Activated T-helper 1 cell treated with Interleukin-2 at 50 U/mL for 16 hours (primary cell): ENCODE measurements around the gene DMD.
"Not testable (repeated sequence)": the region's sequence is repeated elsewhere in the genome, so short reads cannot be mapped to it uniquely, and the experiment has no call there.

Experiments
- DNase-seq: peaks from one replicate; pipeline ENCODE4 v3.0.0-alpha.2; 2020; ENCODE audit warnings: low read depth

DMD gene

DNA sequence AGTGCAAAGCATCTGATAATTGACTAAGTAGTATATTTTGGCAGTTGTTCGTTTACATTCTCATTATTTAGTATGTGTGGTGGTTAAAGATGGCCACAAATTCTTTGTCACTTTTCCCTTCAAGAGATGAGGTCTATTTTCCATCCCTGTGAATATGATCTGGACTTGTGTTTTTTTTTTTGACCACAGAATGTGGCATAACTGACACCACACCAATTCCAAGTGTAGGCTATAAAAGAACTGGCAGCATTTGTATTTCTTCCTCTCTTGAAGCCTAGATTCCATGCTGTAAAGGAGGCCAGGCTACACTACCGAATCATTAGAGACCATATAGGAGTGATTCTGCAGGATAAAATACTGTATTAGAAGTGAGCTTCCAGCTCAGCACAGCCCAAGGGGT lies 596.6 kb downstream of the DMD start:
- no peak for DNase-seq

DNA sequence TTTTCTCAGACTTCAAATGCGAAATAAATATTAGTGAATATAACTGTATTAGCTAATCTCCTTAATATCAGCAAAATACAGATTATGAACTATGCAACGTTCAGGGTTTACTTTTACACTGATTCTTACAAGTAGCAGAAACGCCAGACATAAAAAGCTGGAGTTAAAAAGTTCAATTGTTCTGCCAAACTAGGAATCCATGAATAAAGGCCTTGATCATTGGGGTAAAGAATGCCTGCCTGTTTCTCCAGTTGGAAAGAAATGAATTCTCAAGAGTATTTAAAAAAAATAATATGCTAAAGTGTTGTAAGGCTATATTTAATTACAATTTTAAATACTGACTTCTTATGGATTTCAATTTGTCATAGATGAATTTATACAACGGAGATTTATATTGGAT lies 612.2 kb downstream of the DMD start:
- DNase-seq: no peak

DNA sequence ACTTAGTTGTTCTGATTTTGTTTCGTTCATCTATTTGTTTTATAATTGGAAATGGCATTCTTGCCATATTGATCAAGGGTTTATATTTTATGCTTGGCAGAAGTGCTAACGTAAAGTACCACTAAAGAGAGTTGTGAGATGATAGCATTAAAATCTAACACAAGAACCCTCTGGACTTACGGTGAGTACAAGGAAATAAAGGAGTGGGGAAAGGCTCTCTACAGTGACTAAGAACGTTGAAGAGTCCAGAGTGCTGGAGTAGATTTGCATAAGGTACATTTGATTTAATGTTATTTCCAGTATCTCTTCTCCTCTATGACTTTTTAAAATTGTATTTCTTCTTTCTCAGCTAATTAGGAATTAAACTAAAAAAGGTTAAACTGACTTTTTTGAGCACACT lies 612.6 kb downstream of the DMD start:
- no peak for DNase-seq

DNA sequence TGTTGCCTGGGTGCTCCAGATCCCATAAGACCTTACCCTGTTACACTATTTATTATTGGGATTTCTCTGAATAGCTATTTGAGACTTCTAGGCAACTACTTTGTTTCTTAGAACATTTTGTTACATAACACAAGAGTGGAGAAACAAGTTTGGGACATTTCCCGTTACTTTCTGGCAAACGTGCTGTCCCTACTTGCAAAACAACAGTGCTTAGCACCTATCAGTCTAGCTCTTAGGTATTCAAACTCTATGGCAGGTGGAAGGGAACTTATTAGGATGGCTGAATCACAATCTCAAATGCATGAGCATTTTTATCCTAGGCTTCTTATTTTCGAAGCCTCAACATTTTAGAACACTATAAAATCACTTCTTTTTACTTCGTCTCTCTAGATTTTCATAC lies 613.6 kb downstream of the DMD start:
- DNase-seq: no peak

DNA sequence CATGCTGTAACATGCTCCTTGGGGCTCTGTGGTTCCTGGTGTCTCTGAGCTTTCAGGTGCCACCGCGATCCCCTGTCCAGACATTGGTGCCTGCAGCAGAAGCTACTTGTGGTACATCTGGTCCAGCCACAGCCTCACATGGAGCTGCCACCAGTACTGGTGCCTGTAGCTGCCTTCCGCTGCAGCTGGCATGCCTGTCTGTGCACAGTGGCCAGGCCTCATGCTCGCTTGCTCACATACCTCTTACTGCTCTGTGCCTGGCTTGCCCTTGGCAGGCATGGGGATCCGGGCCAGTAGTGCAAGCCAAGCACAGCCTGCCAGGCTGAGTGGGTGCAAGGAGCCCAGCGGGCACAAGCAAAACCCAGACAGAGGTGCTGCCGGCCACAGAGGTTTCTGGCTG lies 618.6 kb downstream of the DMD start:
- no peak for DNase-seq

DNA sequence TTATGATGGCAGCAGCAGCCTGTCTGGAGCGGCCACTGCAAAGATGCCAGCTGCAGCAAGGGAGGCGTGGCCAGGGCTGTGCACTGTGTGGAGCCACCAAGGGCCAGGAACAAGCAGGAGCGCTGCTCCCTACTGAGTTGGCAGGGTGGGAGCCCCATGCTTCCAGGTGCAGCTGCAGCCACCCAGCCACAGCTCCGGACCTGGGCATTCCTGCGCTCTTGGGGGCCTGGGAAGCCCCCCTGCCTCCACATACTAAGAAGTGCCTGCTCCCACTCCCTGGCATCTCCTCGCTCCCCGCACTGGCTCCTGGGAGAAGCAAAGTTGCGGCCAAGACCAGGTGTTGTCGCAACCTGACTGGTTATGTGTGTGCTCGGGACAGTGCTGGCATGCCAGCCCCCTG lies 619.8 kb downstream of the DMD start:
- DNase-seq: no peak

DNA sequence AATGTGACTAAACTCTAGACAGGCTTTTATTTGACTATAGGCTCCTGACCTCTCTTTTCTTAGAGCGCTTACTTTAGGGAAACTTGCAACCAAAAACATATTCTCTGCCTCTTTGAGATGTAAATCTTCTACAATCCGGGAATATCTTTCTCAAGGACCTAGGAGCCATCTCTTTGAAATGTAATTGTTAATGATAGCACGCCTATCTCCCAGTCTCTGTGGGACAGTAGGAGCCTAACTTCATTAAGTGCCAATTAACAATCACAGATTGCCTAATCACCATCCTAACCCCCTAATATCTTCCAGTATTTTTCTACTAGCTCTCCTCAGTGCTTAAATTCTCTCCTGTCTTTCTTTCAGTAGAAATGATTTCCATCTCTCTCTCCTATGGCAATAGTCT lies 628.6 kb downstream of the DMD start:
- DNase-seq: no peak

DNA sequence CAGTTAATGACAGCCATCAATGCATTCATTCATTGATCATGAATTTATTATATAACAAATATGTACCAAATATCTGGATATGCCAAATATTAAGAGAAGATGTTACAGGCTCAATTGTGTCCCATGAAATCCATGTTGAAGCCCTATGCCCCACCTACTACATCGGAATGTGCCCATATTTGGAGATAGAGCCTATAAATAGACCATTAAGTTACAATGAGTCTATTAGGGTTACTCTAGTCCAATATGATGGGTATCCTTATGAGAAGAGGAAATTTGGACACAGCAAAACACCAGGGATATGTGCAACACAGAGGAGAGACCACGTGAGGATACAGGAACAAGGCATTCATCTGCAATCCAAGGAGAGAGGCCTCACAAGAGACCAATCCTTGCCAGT lies 634.5 kb downstream of the DMD start:
- DNase-seq: no peak

DNA sequence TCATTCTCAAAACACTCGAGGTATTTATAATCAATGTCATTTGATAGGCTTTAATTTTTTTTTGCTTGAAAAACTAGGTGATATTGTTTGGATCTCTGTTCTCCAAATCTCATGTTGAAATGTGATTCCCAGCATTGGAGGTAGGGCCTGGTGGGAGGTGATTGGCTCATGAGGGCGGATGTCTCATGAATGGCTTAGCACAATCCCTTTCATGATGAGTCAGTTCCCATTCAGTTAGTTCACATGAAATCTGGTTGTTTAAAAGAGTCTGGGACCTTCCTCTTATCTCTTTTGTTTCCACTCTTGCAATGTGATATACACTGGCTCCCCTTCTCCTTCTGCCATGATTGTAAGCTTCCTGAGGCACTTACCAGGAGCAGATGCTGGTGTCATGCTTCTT lies 638.7 kb downstream of the DMD start:
- no peak for DNase-seq

DNA sequence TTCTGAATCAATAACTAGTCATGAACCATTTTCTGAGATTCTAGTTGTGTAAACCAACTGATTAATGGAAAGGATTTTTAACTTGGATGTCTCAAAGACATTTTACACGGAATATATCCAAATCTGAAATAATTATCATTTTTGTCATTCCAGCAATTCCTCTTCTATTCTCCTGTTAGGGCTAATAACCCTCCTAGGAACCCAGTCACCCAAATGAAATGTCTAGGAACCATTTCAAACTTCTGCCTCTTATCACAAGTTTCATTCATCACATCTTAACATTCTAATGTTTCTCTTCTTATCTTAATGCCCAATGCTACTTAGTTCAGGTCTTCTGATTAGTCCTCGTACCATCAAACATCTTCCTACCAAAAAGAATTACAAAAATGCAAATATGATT lies 639.8 kb downstream of the DMD start:
- no peak for DNase-seq

DNA sequence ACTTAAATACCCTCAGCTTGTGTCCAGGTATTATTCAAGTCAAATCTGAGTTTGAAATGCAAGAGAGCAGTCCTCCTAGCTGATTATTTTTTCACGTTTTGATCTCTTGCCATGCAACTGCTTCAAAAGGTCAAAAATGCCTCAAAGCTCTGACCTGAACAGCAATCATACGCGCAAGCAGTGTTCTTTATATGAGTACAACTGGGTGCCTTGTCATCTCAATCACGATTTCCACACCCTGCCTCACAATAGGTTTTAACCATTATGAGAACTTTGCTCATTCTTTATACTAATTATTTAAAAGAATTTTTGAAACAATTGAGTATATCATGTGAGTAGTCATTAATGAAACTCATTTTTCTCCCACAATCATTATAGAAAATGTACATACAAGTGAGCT lies 649.1 kb downstream of the DMD start:
- no peak for DNase-seq

DNA sequence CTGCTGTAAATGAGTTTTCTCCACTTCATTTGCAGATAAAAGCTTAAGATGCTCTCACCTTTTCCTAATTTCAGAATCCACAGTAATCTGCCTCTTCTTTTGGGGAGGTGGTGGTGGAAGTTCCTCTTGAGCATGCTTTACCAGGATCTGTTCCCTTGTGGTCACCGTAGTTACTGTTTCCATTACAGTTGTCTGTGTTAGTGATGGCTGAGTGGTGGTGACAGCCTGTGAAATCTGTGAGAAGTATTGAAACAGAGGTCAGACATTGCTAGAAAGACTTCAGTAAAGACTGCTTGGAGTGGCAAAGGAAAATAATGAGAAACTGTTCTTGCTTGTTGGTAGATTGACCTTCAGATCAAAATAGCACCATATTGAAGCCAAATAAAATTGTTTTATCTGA lies 666.2 kb downstream of the DMD start:
- DNase-seq: no peak

DNA sequence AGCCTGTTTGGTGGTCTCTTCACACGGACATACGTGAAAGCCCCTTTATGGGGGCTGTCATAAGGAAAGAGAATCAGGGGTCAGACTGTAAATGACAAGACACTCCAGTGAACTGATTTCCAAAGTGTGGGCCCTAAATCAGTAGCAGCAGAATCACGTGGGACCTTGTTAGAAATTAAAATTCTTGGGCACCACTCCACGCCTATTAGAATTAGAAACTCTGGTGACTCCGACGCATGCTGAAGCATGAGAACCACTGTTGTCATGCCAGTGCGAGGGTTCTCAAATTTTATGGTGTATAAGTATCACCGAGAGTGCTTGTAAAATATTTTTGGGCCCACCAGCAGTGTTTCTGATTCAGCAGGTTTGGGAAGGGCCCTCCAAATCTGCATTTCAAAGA lies 672.8 kb downstream of the DMD start:
- DNase-seq: no peak

DNA sequence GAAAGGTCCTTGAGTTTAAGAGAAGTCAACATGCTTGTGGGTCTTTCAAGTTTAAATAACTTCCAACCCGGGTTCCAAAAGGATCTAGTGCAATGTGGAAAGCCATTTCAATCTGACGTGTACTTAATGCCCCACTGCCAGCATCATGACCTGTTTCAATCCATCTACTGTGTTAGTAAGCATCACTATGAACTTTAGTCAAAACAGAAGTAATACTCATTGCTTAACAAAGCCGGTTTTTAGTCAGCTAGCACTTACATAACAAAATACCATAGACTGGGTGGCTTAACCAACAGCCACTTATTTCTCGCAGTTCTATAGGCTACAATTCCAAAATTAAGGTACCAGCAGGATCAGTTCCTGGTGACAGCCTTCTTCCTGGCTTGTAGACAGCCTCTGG lies 677.5 kb downstream of the DMD start:
- DNase-seq: no peak

DNA sequence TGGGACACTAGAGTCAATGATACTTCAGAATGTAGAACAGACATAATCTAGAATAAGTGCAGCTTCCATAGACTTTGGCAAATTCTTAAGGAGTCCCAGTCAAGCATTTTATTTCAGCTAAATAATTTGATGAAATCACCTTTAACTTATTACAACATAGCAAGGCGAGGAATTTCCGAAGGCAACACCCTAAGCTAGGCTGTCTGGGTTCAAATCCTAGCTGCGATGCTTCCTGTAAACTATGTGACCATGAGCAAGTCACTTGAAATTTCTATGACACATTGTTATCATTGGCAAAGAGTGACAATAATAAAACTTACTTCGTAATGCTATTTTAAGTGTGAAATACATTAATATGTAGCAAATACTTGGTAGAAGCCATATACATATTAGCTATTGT lies 679.1 kb downstream of the DMD start:
- no peak for DNase-seq

DNA sequence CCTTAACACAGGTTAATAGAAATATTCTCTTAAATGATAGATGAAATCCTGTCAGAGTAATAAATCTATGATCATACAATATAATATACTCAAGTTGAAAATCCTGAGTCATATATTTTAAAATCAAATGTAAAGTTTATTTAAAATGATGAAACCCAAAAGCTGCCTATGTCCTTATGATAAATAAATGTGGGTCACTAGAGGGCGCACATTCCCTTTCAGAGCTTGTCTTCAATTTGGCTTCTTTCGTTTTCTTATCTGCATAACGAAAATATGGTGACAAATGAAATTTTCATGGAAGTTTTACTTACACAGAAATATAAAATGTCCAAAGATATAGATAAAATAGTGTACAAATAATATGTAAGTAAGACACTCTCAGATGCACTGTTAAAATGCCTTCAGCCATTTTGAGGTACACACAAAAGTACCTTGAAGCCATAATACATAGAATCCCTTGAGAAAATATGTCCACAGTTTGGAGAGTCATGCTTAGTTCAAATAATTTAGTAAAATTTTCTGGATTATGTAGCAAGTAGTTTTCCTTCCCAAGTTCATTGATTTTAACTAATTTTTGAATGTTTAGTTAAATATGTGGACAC lies 680.4 kb downstream of the DMD start:
- no peak for DNase-seq

DNA sequence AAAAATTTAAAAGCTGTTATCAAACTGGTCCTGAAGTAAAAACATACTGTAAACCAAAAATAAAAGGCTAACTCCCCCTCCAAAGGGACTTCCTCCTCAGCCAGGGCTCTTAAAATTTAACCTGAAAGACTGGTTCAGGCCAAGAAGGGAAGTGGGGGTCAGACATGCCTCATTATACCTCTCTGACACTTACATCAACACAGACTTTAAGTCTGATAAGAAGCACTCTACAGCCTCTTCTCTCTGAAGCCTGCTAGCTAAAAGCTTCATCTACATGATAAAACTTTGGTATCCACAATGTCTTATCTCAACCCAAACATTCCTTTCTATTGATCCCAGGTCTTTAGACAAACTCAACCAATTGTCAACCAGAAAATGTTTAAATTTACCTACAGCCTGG lies 682.9 kb downstream of the DMD start:
- DNase-seq: not testable (repeated sequence)

DNA sequence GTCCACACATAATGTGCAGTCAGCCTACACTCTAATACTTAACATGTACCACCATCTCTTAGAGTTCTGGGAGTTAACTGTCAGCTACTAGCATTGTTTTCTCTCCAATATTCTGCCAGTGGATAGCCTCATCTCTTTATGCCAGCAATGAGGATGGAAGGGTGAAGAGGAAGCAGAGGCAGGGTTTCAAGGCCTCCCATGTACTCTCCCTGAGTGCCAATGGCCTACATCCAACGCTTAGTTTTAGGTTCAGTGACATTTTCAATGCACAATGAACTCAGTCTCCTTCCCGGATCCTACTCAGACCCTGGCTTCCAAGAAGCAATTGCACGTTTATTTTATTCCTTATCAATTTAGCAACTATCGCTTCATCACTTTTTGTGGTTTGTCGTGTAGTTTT lies 686.1 kb downstream of the DMD start:
- no peak for DNase-seq

DNA sequence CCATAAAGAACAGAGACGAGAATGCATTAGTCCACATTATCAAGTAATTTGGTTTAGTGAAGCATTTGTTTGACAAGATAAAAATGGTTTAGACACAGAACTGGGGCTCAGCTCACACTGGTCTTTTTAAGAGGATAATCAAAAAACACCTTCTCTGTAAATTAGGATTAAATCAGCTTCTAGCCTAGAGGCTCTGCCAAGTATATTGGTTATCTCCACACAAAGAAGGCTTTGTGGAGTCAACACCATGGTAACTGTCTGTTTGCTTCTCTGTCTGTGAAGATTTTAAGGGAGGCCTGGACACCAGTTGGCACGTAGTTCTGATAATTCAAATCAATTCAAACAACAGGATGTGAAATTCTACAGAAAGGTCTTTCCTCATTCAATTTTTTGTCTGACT lies 687.0 kb downstream of the DMD start:
- no peak for DNase-seq

DNA sequence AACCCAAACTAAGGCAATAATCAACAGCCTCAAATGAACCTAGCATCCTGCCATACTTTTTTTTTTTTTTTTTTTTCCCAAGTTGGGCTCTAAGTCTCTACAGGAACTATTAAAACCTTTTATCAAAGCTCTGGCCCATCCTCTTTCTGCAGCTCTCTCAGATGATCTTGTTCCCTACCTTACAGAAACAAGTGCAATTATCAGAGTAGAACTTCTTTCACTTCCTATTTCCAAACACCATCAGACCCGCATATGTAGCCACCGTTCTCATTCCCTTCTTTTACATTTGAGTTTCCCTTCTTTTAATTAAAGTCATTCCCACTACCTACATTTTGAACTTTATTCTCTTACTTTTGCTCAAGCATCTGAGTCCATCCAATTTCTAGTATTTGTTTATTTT lies 690.6 kb downstream of the DMD start:
- DNase-seq: no peak

DNA sequence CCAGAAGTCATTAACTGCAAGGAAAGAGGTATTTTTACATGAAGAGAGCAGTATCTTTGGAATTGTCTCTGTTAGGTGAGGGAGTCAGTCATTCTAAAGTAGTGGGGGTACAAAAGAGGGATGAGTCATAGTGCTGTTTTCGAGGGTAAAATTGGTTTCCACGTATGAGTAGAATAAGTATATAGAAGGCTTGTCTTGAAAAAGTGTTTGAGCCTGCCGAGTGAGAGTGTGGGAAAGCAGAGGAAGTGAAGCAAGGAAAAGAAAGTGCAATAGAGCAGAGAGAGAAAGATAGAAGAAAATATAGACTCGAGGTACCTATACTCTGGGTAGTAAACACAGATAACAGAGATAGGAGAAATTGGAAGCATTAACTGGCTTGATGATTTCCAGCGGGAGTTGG lies 696.4 kb downstream of the DMD start:
- no peak for DNase-seq

DNA sequence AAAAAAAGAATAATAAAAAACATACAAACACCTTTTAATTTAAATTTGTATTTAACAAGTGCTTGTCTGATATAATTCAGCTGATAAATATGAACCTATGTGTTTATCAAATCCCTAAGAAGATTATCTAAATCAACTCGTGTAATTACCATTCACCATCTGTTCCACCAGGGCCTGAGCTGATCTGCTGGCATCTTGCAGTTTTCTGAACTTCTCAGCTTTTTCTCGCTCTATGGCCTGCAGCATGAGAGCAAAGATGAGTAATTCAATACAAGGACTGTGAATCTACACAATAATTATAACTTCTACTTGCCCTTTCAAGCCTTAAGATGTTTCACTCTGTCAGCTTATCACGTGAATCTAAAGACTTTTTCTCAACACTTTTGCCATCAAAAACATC lies 709.7 kb downstream of the DMD start:
- no peak for DNase-seq

DNA sequence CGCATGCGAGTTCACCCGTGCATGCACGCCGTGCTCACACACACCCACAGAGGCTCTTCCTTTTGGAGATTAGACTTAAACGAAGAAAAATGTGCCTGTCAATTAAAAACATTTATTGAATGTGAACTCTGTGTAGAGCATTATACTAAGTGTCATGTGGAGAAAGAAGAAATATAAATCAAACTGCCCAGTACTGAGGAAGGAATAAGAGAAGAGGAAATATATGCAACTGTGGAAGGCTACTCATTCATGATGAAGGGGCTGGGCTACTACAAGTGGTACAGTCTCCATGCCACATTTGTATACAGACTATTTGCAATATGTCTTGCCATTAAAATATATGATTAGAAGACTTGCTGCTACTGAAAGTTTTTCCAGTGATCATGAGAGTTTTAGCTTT lies 714.7 kb downstream of the DMD start:
- no peak for DNase-seq

DNA sequence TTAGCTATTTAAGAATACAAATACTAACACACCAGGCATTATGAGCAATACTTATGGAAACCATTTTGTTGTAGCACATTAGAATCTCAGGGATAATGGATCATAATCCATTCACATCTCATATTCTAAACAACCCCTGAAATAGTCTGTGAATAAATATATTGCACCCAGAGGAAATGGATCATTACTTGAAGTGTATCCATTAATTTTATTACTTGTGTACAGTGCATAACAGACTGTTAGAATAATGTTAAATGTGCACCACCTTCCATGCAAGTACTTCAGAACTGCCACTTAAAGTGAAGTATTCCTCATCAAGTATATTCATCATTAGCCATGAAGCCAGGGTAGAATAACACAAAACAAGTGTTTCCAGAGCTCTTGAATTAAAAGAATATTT lies 715.5 kb downstream of the DMD start:
- no peak for DNase-seq

DNA sequence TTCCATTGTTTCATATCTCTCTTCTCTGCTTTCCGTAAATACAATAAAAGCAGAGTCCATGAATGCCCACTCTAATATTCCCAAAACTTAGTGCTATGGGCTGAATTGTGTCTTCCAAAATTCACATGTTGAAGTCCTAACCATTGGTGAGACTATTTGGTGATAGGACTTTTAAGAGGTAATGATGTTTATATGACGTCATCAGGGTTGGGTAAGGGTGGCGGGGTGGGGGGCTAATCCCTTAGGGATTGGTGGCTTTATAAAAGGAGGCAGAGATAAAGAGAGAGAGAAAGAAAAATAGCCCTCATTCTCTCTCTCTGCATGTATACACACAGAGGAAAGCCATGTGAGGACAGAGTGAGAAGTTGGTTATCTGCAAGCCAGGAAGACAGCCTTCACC lies 722.2 kb downstream of the DMD start:
- no peak for DNase-seq
